HEK293 (cell line): ENCODE measurements around the gene LYL1.

ENCODE experiments used
- CTCF ChIA-PET: fragments of 350-600 bp; formaldehyde crosslinking; extraction: SDS; loops from one replicate; lab custom pipeline; 2021; ENCODE audit warnings: antibody characterized with exemption; lab: Yijun Ruan, JAX
- POLR2A ChIA-PET: fragments of 300-600 bp; formaldehyde crosslinking; extraction: SDS; loops from one replicate; lab custom pipeline; 2020; ENCODE audit warnings: antibody characterized with exemption, inconsistent platforms; lab: Yijun Ruan, JAX
- H3K27ac ChIP-seq: fragments of 200-500 bp; sonication (Bioruptor generic); 2 replicates; pipeline ENCODE4 v1.5.1; 2014; ENCODE audit warnings: low read depth, low read length, control low read depth, inconsistent platforms; ENCODE audit errors: extremely low read depth
- H3K36me3 ChIP-seq, 2 experiments: fragments of 200-500 bp in 1 of 2; sonication (Bioruptor generic) in 1 of 2; 1 replicate in 1 of 2; 2 replicates in 1 of 2; pipeline ENCODE4 v1.5.1; 2014 to 2017; ENCODE audit warnings: inconsistent platforms in 2 of 2, low read length in 2 of 2; ENCODE audit not compliant: control insufficient read depth in 2 of 2, insufficient read depth in 1 of 2
- H3K4me1 ChIP-seq: fragments of 200-500 bp; sonication (Bioruptor generic); 2 replicates; pipeline ENCODE4 v1.5.1; 2014; ENCODE audit warnings: mild to moderate bottlenecking, low read length, inconsistent platforms; ENCODE audit not compliant: control insufficient read depth, insufficient read depth
- H3K4me3 ChIP-seq: 2 replicates; pipeline ENCODE4 v1.5.1; 2011; ENCODE audit warnings: low read depth, mild to moderate bottlenecking, control low read depth, low read length, moderate library complexity
- H3K9me3 ChIP-seq: fragments of 200-500 bp; sonication (Bioruptor generic); 2 replicates; pipeline ENCODE4 v1.5.1; 2014; ENCODE audit warnings: low read depth, low read length, inconsistent platforms; ENCODE audit not compliant: control insufficient read depth, insufficient read depth
- GLI2 ChIP-seq: fragments of 450-650 bp; formaldehyde crosslinking; IDR thresholded peaks from 2 replicates; pipeline ENCODE4; 2017; ENCODE audit warnings: missing biosample characterization, missing genetic modification characterization, low read depth, borderline replicate concordance
- HOXA7 ChIP-seq: sonication (generic); formaldehyde crosslinking; IDR thresholded peaks from 2 replicates; pipeline ENCODE4 v1.8.1; 2022; ENCODE audit warnings: missing genetic modification reagents, borderline replicate concordance
- IKZF3 ChIP-seq: fragments of 450-650 bp; IDR thresholded peaks from 2 replicates; pipeline ENCODE4 v1.5.0; 2018; ENCODE audit warnings: missing biosample characterization, mild to moderate bottlenecking, missing genetic modification characterization, moderate library complexity
- KLF16 ChIP-seq: fragments of 450-650 bp; formaldehyde crosslinking; IDR thresholded peaks from 2 replicates; pipeline ENCODE4 v1.5.1; 2017; ENCODE audit warnings: missing biosample characterization, missing genetic modification characterization
- PRDM1 ChIP-seq: fragments of 450-650 bp; formaldehyde crosslinking; IDR thresholded peaks from 2 replicates; pipeline ENCODE4; 2016; ENCODE audit warnings: missing biosample characterization, missing genetic modification characterization
- SALL2 ChIP-seq: fragments of 450-650 bp; formaldehyde crosslinking; IDR thresholded peaks from 2 replicates; pipeline ENCODE4 v1.5.0; 2017; ENCODE audit warnings: missing biosample characterization, mild to moderate bottlenecking, missing genetic modification characterization, borderline replicate concordance
- WT1 ChIP-seq: fragments of 450-650 bp; formaldehyde crosslinking; IDR thresholded peaks from 2 replicates; pipeline ENCODE4 v1.5.1; 2016; ENCODE audit warnings: missing biosample characterization, missing genetic modification characterization
- ZNF302 ChIP-seq: fragments of 450-650 bp; formaldehyde crosslinking; IDR thresholded peaks from 2 replicates; pipeline ENCODE4 v1.5.1; 2016; ENCODE audit warnings: missing biosample characterization, missing genetic modification characterization, low read depth
- ZNF324 ChIP-seq: fragments of 450-650 bp; formaldehyde crosslinking; IDR thresholded peaks from 2 replicates; pipeline ENCODE4 v1.5.1; 2016; ENCODE audit warnings: missing biosample characterization, missing genetic modification characterization
- ZNF501 ChIP-seq: fragments of 450-650 bp; formaldehyde crosslinking; IDR thresholded peaks from 2 replicates; pipeline ENCODE4 v1.5.1; 2016; ENCODE audit warnings: missing biosample characterization, missing genetic modification characterization
- ZNF558 ChIP-seq: fragments of 450-650 bp; formaldehyde crosslinking; IDR thresholded peaks from 2 replicates; pipeline ENCODE4 v1.5.1; 2016; ENCODE audit warnings: missing biosample characterization, missing genetic modification characterization
- ZNF596 ChIP-seq: fragments of 450-650 bp; IDR thresholded peaks from 2 replicates; pipeline ENCODE4 v1.5.0; 2018; ENCODE audit warnings: missing biosample characterization, mild to moderate bottlenecking, missing genetic modification characterization, moderate library complexity
- ZNF623 ChIP-seq: fragments of 450-650 bp; formaldehyde crosslinking; IDR thresholded peaks from 2 replicates; pipeline ENCODE4 v1.5.1; 2016; ENCODE audit warnings: missing biosample characterization, missing genetic modification characterization
- ZNF660 ChIP-seq: fragments of 450-650 bp; IDR thresholded peaks from 2 replicates; pipeline ENCODE4 v1.5.1; 2018; ENCODE audit warnings: missing biosample characterization, mild to moderate bottlenecking, missing genetic modification characterization
- TF ChIP-seq, protein P1 (sequence below): fragments of 450-650 bp; formaldehyde crosslinking; optimal IDR thresholded peaks from 2 replicates; pipeline ENCODE3; 2016; ENCODE audit warnings: missing biosample characterization, mild to moderate bottlenecking, missing genetic modification characterization
- TF ChIP-seq, protein P2 (sequence below): fragments of 450-650 bp; formaldehyde crosslinking; IDR thresholded peaks from 2 replicates; pipeline ENCODE4 v1.5.1; 2016; ENCODE audit warnings: missing biosample characterization, missing genetic modification characterization
- TF ChIP-seq, protein P3 (sequence below): fragments of 450-650 bp; formaldehyde crosslinking; IDR thresholded peaks from 2 replicates; pipeline ENCODE4 v1.5.1; 2016; ENCODE audit warnings: missing biosample characterization, missing genetic modification characterization
- TF ChIP-seq, protein P4 (sequence below): fragments of 450-650 bp; formaldehyde crosslinking; IDR thresholded peaks from 2 replicates; pipeline ENCODE4 v1.5.1; 2016; ENCODE audit warnings: missing biosample characterization, missing genetic modification characterization
- TF ChIP-seq, protein P5 (sequence below): fragments of 450-650 bp; formaldehyde crosslinking; IDR thresholded peaks from 2 replicates; pipeline ENCODE4 v1.5.1; 2017; ENCODE audit warnings: missing biosample characterization, mild to moderate bottlenecking, missing genetic modification characterization, moderate library complexity
- TF ChIP-seq, protein P6 (sequence below): fragments of 450-650 bp; formaldehyde crosslinking; IDR thresholded peaks from 2 replicates; pipeline ENCODE4 v1.5.0; 2017; ENCODE audit warnings: missing biosample characterization, missing genetic modification characterization, borderline replicate concordance
- TF ChIP-seq, protein P7 (sequence below): fragments of 450-650 bp; formaldehyde crosslinking; IDR thresholded peaks from 2 replicates; pipeline ENCODE4 v1.5.1; 2016; ENCODE audit warnings: missing biosample characterization, missing genetic modification characterization

The LYL1 gene

DNA sequence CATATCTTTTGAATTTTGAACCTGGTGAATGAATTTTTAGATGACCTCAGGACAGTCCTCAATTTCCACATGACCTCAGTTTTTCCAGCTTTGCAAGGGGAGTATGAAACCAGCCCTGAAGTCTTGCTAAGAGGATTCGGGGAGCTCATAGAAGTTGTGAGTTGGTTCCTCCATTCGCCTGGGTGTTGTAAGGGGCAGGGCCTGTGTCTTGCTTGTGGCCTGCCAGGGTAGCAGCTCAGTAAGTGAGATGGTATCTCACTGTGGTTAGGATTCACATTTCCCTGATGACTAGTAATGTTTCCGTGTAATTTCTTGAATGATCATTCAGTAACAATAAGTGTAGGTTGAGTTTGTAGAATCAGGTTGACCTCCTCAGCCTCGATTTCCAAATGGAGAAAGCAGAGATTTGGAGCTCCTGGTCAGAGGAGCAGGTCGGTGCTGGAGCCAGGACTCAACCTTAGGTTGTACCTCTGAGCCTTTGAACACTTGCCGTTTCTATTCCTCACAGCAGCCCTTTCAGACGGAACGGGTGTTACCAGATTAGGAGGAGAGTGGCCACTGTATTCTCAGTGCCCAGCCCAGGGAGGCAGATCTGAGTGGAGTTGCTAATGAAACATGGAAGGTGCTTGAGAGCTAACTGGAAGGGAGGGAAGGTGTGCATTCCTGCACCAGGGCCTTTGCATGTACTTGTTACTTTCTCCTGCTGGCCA lies 30.0 kb upstream of the LYL1 start:
- Histone ChIP-seq H3K36me3 (peaks cover 7 to 55% of the 10 kb centered on the region in 2 experiments; a peak in 2 of 3 replicates), H3K4me3 (no peak overlapping the region), H3K9me3 (no peaks in the 10 kb centered on the region), H3K27ac (no peak overlapping the region; the same call in 1 of the 2 replicates)
- TF ChIP-seq, protein P1, sequence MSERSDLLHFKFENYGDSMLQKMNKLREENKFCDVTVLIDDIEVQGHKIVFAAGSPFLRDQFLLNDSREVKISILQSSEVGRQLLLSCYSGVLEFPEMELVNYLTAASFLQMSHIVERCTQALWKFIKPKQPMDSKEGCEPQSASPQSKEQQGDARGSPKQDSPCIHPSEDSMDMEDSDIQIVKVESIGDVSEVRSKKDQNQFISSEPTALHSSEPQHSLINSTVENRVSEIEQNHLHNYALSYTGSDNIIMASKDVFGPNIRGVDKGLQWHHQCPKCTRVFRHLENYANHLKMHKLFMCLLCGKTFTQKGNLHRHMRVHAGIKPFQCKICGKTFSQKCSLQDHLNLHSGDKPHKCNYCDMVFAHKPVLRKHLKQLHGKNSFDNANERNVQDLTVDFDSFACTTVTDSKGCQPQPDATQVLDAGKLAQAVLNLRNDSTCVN (tag by site-specific recombination): no peak
- TF ChIP-seq ZNF324 (tag by site-specific recombination) (no peak), ZNF623 (tag by site-specific recombination) (peak; percentile 86), IKZF3 (tag by site-specific recombination) (no peak), PRDM1 (tag by site-specific recombination) (0 out of 2 replicates have a peak, but pooled peaks have one; percentile 22), GLI2 (tag by site-specific recombination) (no peak)
- TF ChIP-seq, protein P2, sequence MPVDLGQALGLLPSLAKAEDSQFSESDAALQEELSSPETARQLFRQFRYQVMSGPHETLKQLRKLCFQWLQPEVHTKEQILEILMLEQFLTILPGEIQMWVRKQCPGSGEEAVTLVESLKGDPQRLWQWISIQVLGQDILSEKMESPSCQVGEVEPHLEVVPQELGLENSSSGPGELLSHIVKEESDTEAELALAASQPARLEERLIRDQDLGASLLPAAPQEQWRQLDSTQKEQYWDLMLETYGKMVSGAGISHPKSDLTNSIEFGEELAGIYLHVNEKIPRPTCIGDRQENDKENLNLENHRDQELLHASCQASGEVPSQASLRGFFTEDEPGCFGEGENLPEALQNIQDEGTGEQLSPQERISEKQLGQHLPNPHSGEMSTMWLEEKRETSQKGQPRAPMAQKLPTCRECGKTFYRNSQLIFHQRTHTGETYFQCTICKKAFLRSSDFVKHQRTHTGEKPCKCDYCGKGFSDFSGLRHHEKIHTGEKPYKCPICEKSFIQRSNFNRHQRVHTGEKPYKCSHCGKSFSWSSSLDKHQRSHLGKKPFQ (tag by site-specific recombination): no peak
- TF ChIP-seq, all 188 proteins: peak for 2
- ChIA-PET POLR2A (interaction anchor here (0.7 to 1.5 kb wide), 4 partner anchors 9 to 27 kb away, joined by 3 to 6 read pairs (median 4); partner anchors contain the start of genes IER2 and STX10), CTCF (interaction anchor here (0.6 to 1.6 kb wide), 3 partner anchors 10 to 1826 kb away, joined by 3 to 5 read pairs (median 3); no protein-coding TSS in a partner anchor)
- H3K4me1 ChIP-seq: no peaks in the 10 kb centered on the region

DNA sequence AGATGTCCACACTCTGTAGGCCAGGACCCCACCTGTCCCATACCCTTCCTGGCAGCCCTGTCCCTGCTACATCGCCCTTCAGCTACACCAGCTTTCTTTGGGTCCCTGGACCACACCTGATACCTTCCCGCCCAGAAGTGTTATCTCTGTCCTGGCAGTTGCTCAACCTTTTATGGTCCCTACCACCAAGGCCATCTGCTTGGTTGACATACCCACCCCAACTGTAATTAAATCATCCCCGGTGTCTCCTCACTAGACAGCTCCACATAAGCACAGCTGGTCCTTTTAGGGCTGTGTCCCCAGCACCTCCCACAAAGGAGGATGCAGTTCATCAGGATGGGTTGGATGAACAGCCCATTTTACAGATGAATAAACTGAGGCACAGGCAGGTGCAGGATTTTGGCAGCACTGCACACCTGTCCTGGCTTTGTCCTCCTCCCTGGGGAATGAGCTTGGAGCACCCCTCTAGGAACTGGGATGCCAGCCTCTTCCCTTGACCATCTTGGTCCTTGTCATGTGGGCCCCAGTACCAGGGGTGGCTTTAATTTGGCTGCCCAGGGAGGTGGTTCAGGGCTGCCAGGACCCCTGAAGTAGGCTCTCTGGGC lies 28.3 kb upstream of the LYL1 start:
- Histone ChIP-seq H3K4me3 (no peak overlapping the region), H3K9me3 (no peaks in the 10 kb centered on the region), H3K4me1 (no peaks in the 10 kb centered on the region), H3K36me3 (peaks cover 11 to 47% of the 10 kb centered on the region in 2 experiments; a peak in 2 of 3 replicates), H3K27ac (no peak overlapping the region)
- ChIA-PET POLR2A (interaction anchor here (1.0 to 1.6 kb wide), 5 partner anchors 8 to 193 kb away, joined by 3 to 6 read pairs (median 4); no protein-coding TSS in a partner anchor), CTCF (interaction anchor here (0.9 kb wide), 1 partner anchor 63 kb away, joined by 4 read pairs; no protein-coding TSS in a partner anchor)
- TF ChIP-seq KLF16 (no peak), ZNF558 (tag by site-specific recombination) (no peak), ZNF596 (tag by site-specific recombination) (no peak), HOXA7 (CRISPR knock-in tag) (no peak), WT1 (tag by site-specific recombination) (no peak), ZNF501 (tag by site-specific recombination) (no peak), SALL2 (tag by site-specific recombination) (no peak), ZNF660 (tag by site-specific recombination) (no peak), ZNF302 (no peak)
- TF ChIP-seq, protein P3, sequence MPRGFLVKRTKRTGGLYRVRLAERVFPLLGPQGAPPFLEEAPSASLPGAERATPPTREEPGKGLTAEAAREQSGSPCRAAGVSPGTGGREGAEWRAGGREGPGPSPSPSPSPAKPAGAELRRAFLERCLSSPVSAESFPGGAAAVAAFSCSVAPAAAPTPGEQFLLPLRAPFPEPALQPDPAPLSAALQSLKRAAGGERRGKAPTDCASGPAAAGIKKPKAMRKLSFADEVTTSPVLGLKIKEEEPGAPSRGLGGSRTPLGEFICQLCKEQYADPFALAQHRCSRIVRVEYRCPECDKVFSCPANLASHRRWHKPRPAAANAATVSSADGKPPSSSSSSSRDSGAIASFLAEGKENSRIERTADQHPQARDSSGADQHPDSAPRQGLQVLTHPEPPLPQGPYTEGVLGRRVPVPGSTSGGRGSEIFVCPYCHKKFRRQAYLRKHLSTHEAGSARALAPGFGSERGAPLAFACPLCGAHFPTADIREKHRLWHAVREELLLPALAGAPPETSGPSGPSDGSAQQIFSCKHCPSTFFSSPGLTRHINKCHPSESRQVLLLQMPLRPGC: no peak
- TF ChIP-seq, protein P4, sequence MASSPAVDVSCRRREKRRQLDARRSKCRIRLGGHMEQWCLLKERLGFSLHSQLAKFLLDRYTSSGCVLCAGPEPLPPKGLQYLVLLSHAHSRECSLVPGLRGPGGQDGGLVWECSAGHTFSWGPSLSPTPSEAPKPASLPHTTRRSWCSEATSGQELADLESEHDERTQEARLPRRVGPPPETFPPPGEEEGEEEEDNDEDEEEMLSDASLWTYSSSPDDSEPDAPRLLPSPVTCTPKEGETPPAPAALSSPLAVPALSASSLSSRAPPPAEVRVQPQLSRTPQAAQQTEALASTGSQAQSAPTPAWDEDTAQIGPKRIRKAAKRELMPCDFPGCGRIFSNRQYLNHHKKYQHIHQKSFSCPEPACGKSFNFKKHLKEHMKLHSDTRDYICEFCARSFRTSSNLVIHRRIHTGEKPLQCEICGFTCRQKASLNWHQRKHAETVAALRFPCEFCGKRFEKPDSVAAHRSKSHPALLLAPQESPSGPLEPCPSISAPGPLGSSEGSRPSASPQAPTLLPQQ (tag by site-specific recombination): peak; percentile 60; the same call in 1 of the 2 replicates
- TF ChIP-seq, protein P5, sequence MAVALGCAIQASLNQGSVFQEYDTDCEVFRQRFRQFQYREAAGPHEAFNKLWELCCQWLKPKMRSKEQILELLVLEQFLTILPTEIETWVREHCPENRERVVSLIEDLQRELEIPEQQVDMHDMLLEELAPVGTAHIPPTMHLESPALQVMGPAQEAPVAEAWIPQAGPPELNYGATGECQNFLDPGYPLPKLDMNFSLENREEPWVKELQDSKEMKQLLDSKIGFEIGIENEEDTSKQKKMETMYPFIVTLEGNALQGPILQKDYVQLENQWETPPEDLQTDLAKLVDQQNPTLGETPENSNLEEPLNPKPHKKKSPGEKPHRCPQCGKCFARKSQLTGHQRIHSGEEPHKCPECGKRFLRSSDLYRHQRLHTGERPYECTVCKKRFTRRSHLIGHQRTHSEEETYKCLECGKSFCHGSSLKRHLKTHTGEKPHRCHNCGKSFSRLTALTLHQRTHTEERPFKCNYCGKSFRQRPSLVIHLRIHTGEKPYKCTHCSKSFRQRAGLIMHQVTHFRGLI: no peak
- TF ChIP-seq, protein P6, sequence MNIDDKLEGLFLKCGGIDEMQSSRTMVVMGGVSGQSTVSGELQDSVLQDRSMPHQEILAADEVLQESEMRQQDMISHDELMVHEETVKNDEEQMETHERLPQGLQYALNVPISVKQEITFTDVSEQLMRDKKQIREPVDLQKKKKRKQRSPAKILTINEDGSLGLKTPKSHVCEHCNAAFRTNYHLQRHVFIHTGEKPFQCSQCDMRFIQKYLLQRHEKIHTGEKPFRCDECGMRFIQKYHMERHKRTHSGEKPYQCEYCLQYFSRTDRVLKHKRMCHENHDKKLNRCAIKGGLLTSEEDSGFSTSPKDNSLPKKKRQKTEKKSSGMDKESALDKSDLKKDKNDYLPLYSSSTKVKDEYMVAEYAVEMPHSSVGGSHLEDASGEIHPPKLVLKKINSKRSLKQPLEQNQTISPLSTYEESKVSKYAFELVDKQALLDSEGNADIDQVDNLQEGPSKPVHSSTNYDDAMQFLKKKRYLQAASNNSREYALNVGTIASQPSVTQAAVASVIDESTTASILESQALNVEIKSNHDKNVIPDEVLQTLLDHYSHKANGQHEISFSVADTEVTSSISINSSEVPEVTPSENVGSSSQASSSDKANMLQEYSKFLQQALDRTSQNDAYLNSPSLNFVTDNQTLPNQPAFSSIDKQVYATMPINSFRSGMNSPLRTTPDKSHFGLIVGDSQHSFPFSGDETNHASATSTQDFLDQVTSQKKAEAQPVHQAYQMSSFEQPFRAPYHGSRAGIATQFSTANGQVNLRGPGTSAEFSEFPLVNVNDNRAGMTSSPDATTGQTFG (tag by site-specific recombination): no peak
- TF ChIP-seq, protein P7, sequence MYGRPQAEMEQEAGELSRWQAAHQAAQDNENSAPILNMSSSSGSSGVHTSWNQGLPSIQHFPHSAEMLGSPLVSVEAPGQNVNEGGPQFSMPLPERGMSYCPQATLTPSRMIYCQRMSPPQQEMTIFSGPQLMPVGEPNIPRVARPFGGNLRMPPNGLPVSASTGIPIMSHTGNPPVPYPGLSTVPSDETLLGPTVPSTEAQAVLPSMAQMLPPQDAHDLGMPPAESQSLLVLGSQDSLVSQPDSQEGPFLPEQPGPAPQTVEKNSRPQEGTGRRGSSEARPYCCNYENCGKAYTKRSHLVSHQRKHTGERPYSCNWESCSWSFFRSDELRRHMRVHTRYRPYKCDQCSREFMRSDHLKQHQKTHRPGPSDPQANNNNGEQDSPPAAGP (tag by site-specific recombination): 0 out of 2 replicates have a peak, but pooled peaks have one; percentile 16
